ENCODE measurements around the gene PRMT1.
A peak's percentile ranks its signal among the peaks of the same experiment; 100 is the strongest.

PRMT1 gene

GRCh38 chr19:49672131-49672919, 4.7 kb upstream of the PRMT1 start:
- peak; percentile 46 to 70 (median 67) for DNase-seq

GRCh38 chr19:49676136-49676783, 811 bp upstream of the PRMT1 start:
- DNase-seq: peak in 1 of 5 donors; percentile 45

- DNase-seq: peak; percentile 96 to 100 (median 98)
These were observed 264 bp upstream of the PRMT1 start for GRCh38 chr19:49676784-49677230.

GRCh38 chr19:49677901-49678674, 1.0 kb downstream of the PRMT1 start:
- peak; percentile 50 to 80 (median 69) for DNase-seq

- no peak for DNase-seq
These were observed 2.1 kb downstream of the PRMT1 start for GRCh38 chr19:49678985-49679770.

GRCh38 chr19:49679771-49680413, 2.8 kb downstream of the PRMT1 start:
- DNase-seq: no peak

- DNase-seq: peak; percentile 84 to 91 (median 91)
These were observed 3.6 kb downstream of the PRMT1 start for GRCh38 chr19:49680421-49681351.

GRCh38 chr19:49681830-49682229, 4.8 kb downstream of the PRMT1 start:
- no peak for DNase-seq

- no peak for DNase-seq
These were observed 5.2 kb downstream of the PRMT1 start for GRCh38 chr19:49682274-49682673.

- DNase-seq: no peak
These were observed 6.8 kb downstream of the PRMT1 start for GRCh38 chr19:49683814-49684250.

GRCh38 chr19:49684251-49684982, 7.3 kb downstream of the PRMT1 start:
- no peak for DNase-seq

GRCh38 chr19:49684983-49685553, 8.0 kb downstream of the PRMT1 start:
- DNase-seq: no peak

GRCh38 chr19:49685845-49686332, 8.8 kb downstream of the PRMT1 start:
- no peak for DNase-seq

GRCh38 chr19:49686503-49687088, 9.5 kb downstream of the PRMT1 start:
- DNase-seq: no peak

- DNase-seq: no peak
These were observed 10.1 kb downstream of the PRMT1 start for GRCh38 chr19:49687150-49687549.

GRCh38 chr19:49687566-49688316, 10.7 kb downstream of the PRMT1 start:
- DNase-seq: no peak

- DNase-seq: no peak
These were observed 11.6 kb downstream of the PRMT1 start for GRCh38 chr19:49688531-49689132.

Measured in T-helper 1 cell (primary cell).